ENCODE measurements around the gene MAP4K4.

DNA sequence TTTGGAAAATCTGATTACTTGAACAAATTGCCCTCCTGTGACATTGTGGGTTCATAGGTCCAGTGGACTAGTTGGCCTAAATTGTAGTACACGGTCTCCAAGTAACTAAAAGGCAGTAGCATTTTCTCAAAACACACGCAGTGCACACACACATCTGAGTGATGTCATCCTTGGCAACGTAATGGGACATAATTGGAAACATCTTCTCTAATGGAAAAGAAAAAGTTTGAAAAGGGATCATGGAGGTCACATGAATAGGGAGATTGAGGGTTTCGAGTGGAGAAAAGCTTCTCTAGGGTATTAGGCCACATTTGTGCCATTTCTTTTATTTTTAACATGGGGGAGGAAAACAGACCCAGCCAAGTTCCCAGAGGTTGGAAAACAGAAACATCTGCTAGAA is 93.3 kb downstream of the MAP4K4 start:
- TF ChIP-seq, protein P1, sequence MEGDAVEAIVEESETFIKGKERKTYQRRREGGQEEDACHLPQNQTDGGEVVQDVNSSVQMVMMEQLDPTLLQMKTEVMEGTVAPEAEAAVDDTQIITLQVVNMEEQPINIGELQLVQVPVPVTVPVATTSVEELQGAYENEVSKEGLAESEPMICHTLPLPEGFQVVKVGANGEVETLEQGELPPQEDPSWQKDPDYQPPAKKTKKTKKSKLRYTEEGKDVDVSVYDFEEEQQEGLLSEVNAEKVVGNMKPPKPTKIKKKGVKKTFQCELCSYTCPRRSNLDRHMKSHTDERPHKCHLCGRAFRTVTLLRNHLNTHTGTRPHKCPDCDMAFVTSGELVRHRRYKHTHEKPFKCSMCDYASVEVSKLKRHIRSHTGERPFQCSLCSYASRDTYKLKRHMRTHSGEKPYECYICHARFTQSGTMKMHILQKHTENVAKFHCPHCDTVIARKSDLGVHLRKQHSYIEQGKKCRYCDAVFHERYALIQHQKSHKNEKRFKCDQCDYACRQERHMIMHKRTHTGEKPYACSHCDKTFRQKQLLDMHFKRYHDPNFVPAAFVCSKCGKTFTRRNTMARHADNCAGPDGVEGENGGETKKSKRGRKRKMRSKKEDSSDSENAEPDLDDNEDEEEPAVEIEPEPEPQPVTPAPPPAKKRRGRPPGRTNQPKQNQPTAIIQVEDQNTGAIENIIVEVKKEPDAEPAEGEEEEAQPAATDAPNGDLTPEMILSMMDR (IDR thresholded peaks at IDR 0.05): no peak
- TF ChIP-seq POLR2A (IDR thresholded peaks at IDR 0.05) (no peak), EP300 (IDR thresholded peaks at IDR 0.05) (no peak)

Data from stomach (tissue), 4 donors.